H9 (cell line): ENCODE results near the gene KRT80. TPM values are rescaled to one million over a fixed set of nuclear protein-coding genes. Genes with fewer than 3 reads are reported as not detected.

Experiments
- DNase-seq: peaks from one replicate; pipeline ENCODE4 v3.0.0-alpha.2; 2017
- H2AFZ ChIP-seq: one replicate; pipeline ENCODE4 v1.6.1; 2013; ENCODE audit warnings: mild to moderate bottlenecking, low read length, control low read depth, moderate library complexity
- H2AK5ac ChIP-seq: 2 replicates; pipeline ENCODE4 v1.6.1; 2013; ENCODE audit warnings: low read length, control low read depth, mixed read lengths; ENCODE audit not compliant: insufficient read length
- H2BK120ac ChIP-seq: one replicate; pipeline ENCODE4 v1.6.1; 2013; ENCODE audit warnings: low read depth, mild to moderate bottlenecking, low read length, control low read depth, inconsistent platforms; ENCODE audit not compliant: poor library complexity, severe bottlenecking
- H2BK12ac ChIP-seq: 2 replicates; pipeline ENCODE4 v1.6.1; 2013; ENCODE audit warnings: low read length, control low read depth, mixed read lengths, low read depth; ENCODE audit not compliant: insufficient read length
- H2BK15ac ChIP-seq: 2 replicates; pipeline ENCODE4 v1.6.1; 2013; ENCODE audit warnings: low read depth, low read length, control low read depth
- H2BK20ac ChIP-seq: one replicate; pipeline ENCODE4 v1.6.1; 2013; ENCODE audit warnings: low read depth, mild to moderate bottlenecking, low read length, control low read depth, inconsistent platforms; ENCODE audit not compliant: poor library complexity, severe bottlenecking
- H2BK5ac ChIP-seq: 2 replicates; pipeline ENCODE4 v1.6.1; 2013; ENCODE audit warnings: low read length, control low read depth, mixed read lengths; ENCODE audit not compliant: insufficient read length
- H3K14ac ChIP-seq: 2 replicates; pipeline ENCODE4 v1.6.1; 2013; ENCODE audit warnings: low read length, control low read depth; ENCODE audit not compliant: insufficient read depth
- H3K18ac ChIP-seq: 2 replicates; pipeline ENCODE4 v1.6.1; 2013; ENCODE audit warnings: low read depth, mild to moderate bottlenecking, mixed read lengths, low read length, control low read depth; ENCODE audit not compliant: insufficient read length
- H3K23ac ChIP-seq: 2 replicates; pipeline ENCODE4 v1.6.1; 2013; ENCODE audit warnings: low read length, control low read depth, mixed read lengths, low read depth; ENCODE audit not compliant: insufficient read length
- H3K23me2 ChIP-seq: 2 replicates; pipeline ENCODE4 v1.6.1; 2013; ENCODE audit warnings: low read depth, mild to moderate bottlenecking, mixed read lengths, low read length, control low read depth; ENCODE audit not compliant: insufficient read length, poor library complexity, severe bottlenecking
- H3K27ac ChIP-seq: 2 replicates; pipeline ENCODE4 v1.5.1; 2013; ENCODE audit warnings: low read length, control low read depth, mixed read lengths, low read depth; ENCODE audit not compliant: insufficient read length
- H3K27me3 ChIP-seq: 2 replicates; pipeline ENCODE4 v1.6.1; 2013; ENCODE audit warnings: low read length, control low read depth, inconsistent platforms; ENCODE audit not compliant: insufficient read depth
- H3K4ac ChIP-seq: 2 replicates; pipeline ENCODE4 v1.6.1; 2013; ENCODE audit warnings: low read depth, mild to moderate bottlenecking, control low read depth, inconsistent platforms, low read length, moderate library complexity
- H3K4me1 ChIP-seq: 2 replicates; pipeline ENCODE4 v1.6.1; 2013; ENCODE audit warnings: low read length, control low read depth, inconsistent platforms; ENCODE audit not compliant: insufficient read depth
- H3K4me2 ChIP-seq: 2 replicates; pipeline ENCODE4 v1.6.1; 2013; ENCODE audit warnings: low read length, control low read depth, mixed read lengths; ENCODE audit not compliant: insufficient read length, insufficient read depth
- H3K56ac ChIP-seq: 2 replicates; pipeline ENCODE4 v1.6.1; 2013; ENCODE audit warnings: low read depth, mild to moderate bottlenecking, mixed read lengths, low read length, control low read depth; ENCODE audit not compliant: insufficient read length
- H3K79me1 ChIP-seq: 2 replicates; pipeline ENCODE4 v1.6.1; 2013; ENCODE audit warnings: low read depth, mild to moderate bottlenecking, moderate library complexity, low read length, control low read depth, inconsistent platforms; ENCODE audit not compliant: insufficient read depth, poor library complexity, severe bottlenecking
- H3K79me2 ChIP-seq: 2 replicates; pipeline ENCODE4 v1.6.1; 2013; ENCODE audit warnings: low read length, control low read depth, inconsistent platforms; ENCODE audit not compliant: insufficient read depth
- H3K9ac ChIP-seq: 2 replicates; pipeline ENCODE4 v1.6.1; 2013; ENCODE audit warnings: low read length, control low read depth, mixed read lengths; ENCODE audit not compliant: insufficient read length; ENCODE audit errors: extremely low read depth
- H3K9me3 ChIP-seq: one replicate; pipeline ENCODE4 v1.6.1; 2013; ENCODE audit warnings: low read depth, low read length, inconsistent platforms; ENCODE audit not compliant: control insufficient read depth
- H3T11ph ChIP-seq: one replicate; pipeline ENCODE4 v1.6.1; 2013; ENCODE audit warnings: mild to moderate bottlenecking, low read length, control low read depth, inconsistent platforms
- H4K20me1 ChIP-seq: one replicate; pipeline ENCODE4 v1.6.1; 2013; ENCODE audit not compliant: control insufficient read depth, insufficient read length, insufficient read depth
- H4K5ac ChIP-seq: 2 replicates; pipeline ENCODE4 v1.6.1; 2013; ENCODE audit warnings: low read depth, mild to moderate bottlenecking, mixed read lengths, low read length, control low read depth; ENCODE audit not compliant: insufficient read length
- H4K8ac ChIP-seq: replicated peaks from 2 replicates; pipeline ENCODE4 v1.6.1; 2013; ENCODE audit warnings: low read length, control low read depth, mixed read lengths, low read depth; ENCODE audit not compliant: insufficient read length
- H4K91ac ChIP-seq: 2 replicates; pipeline ENCODE4 v1.6.1; 2013; ENCODE audit warnings: low read depth, mild to moderate bottlenecking, moderate library complexity, mixed read lengths, low read length, control low read depth; ENCODE audit not compliant: insufficient read length
- H3K27ac Mint-ChIP-seq, 3 experiments: 2 replicates in 2 of 3; 3 replicates in 1 of 3; pipeline ENCODE4 v1.8.0; 2020 to 2021; ENCODE audit warnings: mixed read lengths in 3 of 3, mild to moderate bottlenecking in 1 of 3, moderate library complexity in 1 of 3
- H3K27me3 Mint-ChIP-seq: 2 replicates; pipeline ENCODE4 v1.8.0; 2021; ENCODE audit warnings: low read depth, mild to moderate bottlenecking, moderate library complexity, mixed read lengths
- H3K36me3 Mint-ChIP-seq, 3 experiments: 2 replicates in 2 of 3; 3 replicates in 1 of 3; pipeline ENCODE4 v1.8.0; 2020 to 2021; ENCODE audit warnings: low read depth in 3 of 3, mixed read lengths in 3 of 3; ENCODE audit not compliant: insufficient read depth in 1 of 3
- H3K4me1 Mint-ChIP-seq, 2 experiments: 2 replicates each; pipeline ENCODE4 v1.8.0; 2020; ENCODE audit warnings: mixed read lengths in 2 of 2
- H3K4me3 Mint-ChIP-seq, 2 experiments: 2 replicates in 1 of 2; 3 replicates in 1 of 2; pipeline ENCODE4 v1.8.0; 2020 to 2021; ENCODE audit warnings: mild to moderate bottlenecking in 2 of 2, mixed read lengths in 2 of 2, moderate library complexity in 1 of 2
- H3K9me3 Mint-ChIP-seq, 2 experiments: 2 replicates in 1 of 2; 3 replicates in 1 of 2; pipeline ENCODE4 v1.8.0; 2020; ENCODE audit warnings: mild to moderate bottlenecking in 2 of 2, mixed read lengths in 2 of 2, moderate library complexity in 1 of 2
- CTCF ChIP-seq: fragments of 200-600 bp; sonication (generic); conservative IDR thresholded peaks from 3 replicates; pipeline ENCODE4 v1.8.0; 2021; ENCODE audit warnings: antibody characterized with exemption, mild to moderate bottlenecking
- WGBS: extraction: QIAGEN DNeasy Blood & Tissue Kit; methylation state at CpG from one replicate; pipeline ENCODE4 v1.1.7; 2013; ENCODE audit warnings: missing lambda C conversion rate, low lambda C conversion rate, mixed read lengths; ENCODE audit not compliant: insufficient read length; ENCODE audit errors: extremely low coverage; 5-methylcytosine and 5-hydroxymethylcytosine counted together
- total RNA-seq: library from RNA; stranded (reverse); gene quantifications from 2 replicates; pipeline ENCODE4 v1.2.1, GENCODE V29; 2021

Gene KRT80
- total RNA-seq, 1 experiment from 2014 or later = not detected

GRCh38 chr12:52203079-52203921 lies 11.5 kb upstream of the KRT80 start:
- Histone ChIP-seq H3K27ac (no peak overlapping the region), H3K79me2 (no peaks in the 10 kb centered on the region), H3K23ac (no peak overlapping the region), H2AK5ac (no peak overlapping the region), H2AFZ (no peak overlapping the region), H4K91ac (no peak overlapping the region), H4K20me1 (no peaks in the 10 kb centered on the region), H3K9me3 (no peaks in the 10 kb centered on the region), H2BK5ac (no peak overlapping the region), H3K27me3 (no peaks in the 10 kb centered on the region), H3K4me1 (peaks cover 3% of the 10 kb centered on the region; the same call in 1 of the 2 replicates), H3K23me2 (no peaks in the 10 kb centered on the region), H3K9ac (no peak overlapping the region), H3K4ac (no peak overlapping the region), H3K56ac (no peak overlapping the region), H4K5ac (no peak overlapping the region), H2BK15ac (no peak overlapping the region), H3K18ac (no peak overlapping the region), H2BK20ac (no peak overlapping the region), H2BK120ac (no peak overlapping the region), H3K4me2 (no peak overlapping the region), H2BK12ac (no peak overlapping the region), H4K8ac (no peak overlapping the region), H3K79me1 (no peaks in the 10 kb centered on the region), H3K14ac (no peak overlapping the region), H3T11ph (no peak overlapping the region)
- Mint-ChIP-seq H3K4me3 (no peak overlapping the region), H3K9me3 (no peaks in the 10 kb centered on the region), H3K4me1 (peaks cover 10 to 36% of the 10 kb centered on the region in 2 experiments), H3K36me3 (no peaks in the 10 kb centered on the region; a peak in 1 of 7 replicates), H3K27me3 (peaks cover 2% of the 10 kb centered on the region; the same call in 1 of the 2 replicates), H3K27ac (peak overlapping the region in 1 of 3 experiments; percentile 74; a peak in 1 of 7 replicates)
- DNase-seq = no peak
- no peak for TF ChIP-seq CTCF
- no CpG with 5 or more reads among the region's 19 CpGs for WGBS
